ENCODE data around the gene TBXA2R. TPM values are rescaled to one million over a fixed set of nuclear protein-coding genes. Genes with fewer than 3 reads are reported as not detected.

TBXA2R gene
- total and polyA plus RNA-seq, 2 of the 8 experiments (the other 6 are each of a cell fraction or from before 2014, with no cell fraction given): 0.39 to 0.50 TPM

DNA sequence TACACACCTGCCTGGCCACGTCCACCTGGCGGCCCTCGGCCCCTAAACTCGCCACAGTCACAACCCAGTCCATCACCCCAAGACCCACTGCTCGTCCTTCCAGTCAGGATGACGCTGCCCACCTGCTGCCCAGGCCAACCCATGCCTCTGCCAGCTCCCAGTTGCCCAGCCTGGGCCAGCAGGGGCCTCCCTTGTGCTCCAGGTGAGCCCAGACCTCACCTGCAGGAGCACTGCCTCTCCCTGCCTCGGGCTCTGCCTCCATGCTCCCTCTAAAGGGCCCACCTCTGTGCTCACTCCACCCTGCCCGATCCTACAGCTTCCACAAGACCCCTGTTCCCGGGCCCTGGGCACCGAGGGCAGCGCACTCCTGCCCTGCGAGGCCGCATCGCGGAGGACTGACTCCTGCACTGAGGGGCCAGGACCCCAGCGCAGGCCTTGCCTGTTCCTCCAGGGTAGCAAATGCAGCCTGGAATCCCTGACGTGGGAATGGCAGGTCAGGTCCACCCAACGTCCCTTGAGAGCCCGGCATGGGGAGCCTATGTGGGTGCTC lies 27.9 kb upstream of the TBXA2R start:
- Histone ChIP-seq H3K79me2 (ENCODE audit: control insufficient read depth in 1 of 2, insufficient read depth in 2 of 2, low read length in 2 of 2) (no peaks in the 10 kb centered on the region), H3K4me1 (replicated peaks in 1 of 4; ENCODE audit: control insufficient read depth in 3 of 4, insufficient read depth in 4 of 4, low read length in 3 of 4) (no peaks in the 10 kb centered on the region), H4K20me1 (replicated peaks in 1 of 2; ENCODE audit: control insufficient read depth in 1 of 2, insufficient read depth in 2 of 2, low read length in 2 of 2) (no peaks in the 10 kb centered on the region), H3K9me3 (ENCODE audit: insufficient read depth in 2 of 2, low read depth in 1 of 2, low read length in 1 of 2) (no peaks in the 10 kb centered on the region), H3K4me3 (ENCODE audit: extremely low read depth in 1 of 4, insufficient read depth in 2 of 4, low read depth in 3 of 4, low read length in 4 of 4) (no peak overlapping the region), H4K8ac (ENCODE audit: extremely low read depth, insufficient read depth, low read length) (no peak overlapping the region; the same call in 1 of the 2 replicates), H2BK20ac (ENCODE audit: low read length) (no peak overlapping the region), H2BK5ac (ENCODE audit: low read depth, low read length) (no peak overlapping the region), H2BK12ac (ENCODE audit: low read depth, low read length) (no peak overlapping the region), H3K9ac (replicated peaks in 1 of 4; ENCODE audit: extremely low read depth in 1 of 4, low read depth in 3 of 4, low read length in 3 of 4) (no peak overlapping the region), H3K4me2 (ENCODE audit: insufficient read depth in 1 of 2, low read depth in 2 of 2, low read length in 2 of 2) (no peak overlapping the region), H2AFZ (ENCODE audit: low read length) (no peak overlapping the region), H2AK5ac (ENCODE audit: low read depth, low read length) (no peak overlapping the region), H3K79me1 (ENCODE audit: low read depth, low read length) (no peaks in the 10 kb centered on the region), H3K27me3 (replicated peaks in 1 of 4; ENCODE audit: control insufficient read depth in 3 of 4, extremely low read depth in 1 of 4, insufficient read depth in 3 of 4, low read length in 3 of 4) (no peaks in the 10 kb centered on the region), H3K56ac (replicated peaks; ENCODE audit: insufficient read length, low read depth, low read length) (no peak overlapping the region), H3K36me3 (ENCODE audit: control insufficient read depth in 2 of 4, insufficient read depth in 4 of 4, low read length in 3 of 4) (peaks cover 0 to 31% (median 1%) of the 10 kb centered on the region in 4 experiments; a peak in 2 of 8 replicates), H3K23me2 (ENCODE audit: low read depth, low read length) (no peaks in the 10 kb centered on the region), H2BK15ac (ENCODE audit: low read length) (no peak overlapping the region), H3K18ac (ENCODE audit: extremely low read depth, low read length) (no peak overlapping the region), H4K5ac (ENCODE audit: insufficient read length, low read depth, low read length) (no peak overlapping the region), H3K23ac (ENCODE audit: insufficient read length) (no peak overlapping the region), H2BK120ac (replicated peaks; ENCODE audit: low read depth, low read length) (no peak overlapping the region), H4K91ac (replicated peaks; ENCODE audit: insufficient read length, low read length) (no peak overlapping the region), H3K27ac (ENCODE audit: low read depth, low read length) (no peak overlapping the region), H3K4ac (replicated peaks; ENCODE audit: insufficient read length, low read depth, low read length) (no peak overlapping the region), H3K14ac (ENCODE audit: insufficient read length) (no peak overlapping the region)
- no peak for TF ChIP-seq GTF2F1 (IDR thresholded peaks at IDR 0.05; ENCODE audit: borderline replicate concordance, low read depth, low read length)
- TF ChIP-seq EP300 (IDR thresholded peaks at IDR 0.05; ENCODE audit: borderline replicate concordance in 1 of 2, low read depth in 2 of 2, low read length in 2 of 2): no peak
- TF ChIP-seq EZH2 (IDR thresholded peaks at IDR 0.05; ENCODE audit: low read depth, low read length, severe bottlenecking): no peak
- TF ChIP-seq, protein P1, sequence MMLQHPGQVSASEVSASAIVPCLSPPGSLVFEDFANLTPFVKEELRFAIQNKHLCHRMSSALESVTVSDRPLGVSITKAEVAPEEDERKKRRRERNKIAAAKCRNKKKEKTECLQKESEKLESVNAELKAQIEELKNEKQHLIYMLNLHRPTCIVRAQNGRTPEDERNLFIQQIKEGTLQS (IDR thresholded peaks at IDR 0.05; ENCODE audit: insufficient read depth, low read depth, low read length): no peak
- TF ChIP-seq SIN3A (conservative IDR thresholded peaks at IDR 0.05 in 1 of 2, IDR thresholded peaks at IDR 0.05 in 1 of 2; ENCODE audit: low read depth in 1 of 2, low read length in 2 of 2): no peak
- TF ChIP-seq POU5F1 (IDR thresholded peaks at IDR 0.05; ENCODE audit: low read depth, low read length): no peak
- no peak for TF ChIP-seq CEBPB (IDR thresholded peaks at IDR 0.05; ENCODE audit: low read depth, low read length)
- TF ChIP-seq TAF7 (optimal IDR thresholded peaks at IDR 0.05; ENCODE audit: borderline replicate concordance, low read depth, low read length): no peak
- no peak for TF ChIP-seq CBX8 (IDR thresholded peaks at IDR 0.05; ENCODE audit: borderline replicate concordance, low read depth, low read length)
- ChIA-PET POLR2A (ENCODE audit: partially characterized antibody) (no interaction called here), CTCF (ENCODE audit: partially characterized antibody) (interaction anchor here (1.6 to 2.8 kb wide), 2 partner anchors 19 to 49 kb away, joined by 3 to 13 read pairs; no protein-coding TSS in a partner anchor)
- DNase-seq (ENCODE audit: low read depth in 1 of 2, low spot score in 2 of 2): no peak
- 90% methylated on average over 19 of the region's 19 CpGs; no CpG with 5 or more reads in 1 of the 2 experiments for WGBS, 2 experiments (ENCODE audit: extremely low coverage in 1 of 2, insufficient coverage in 1 of 2, insufficient read length in 1 of 2, insufficient replicate concordance in 2 of 2, low coverage in 1 of 2, low lambda C conversion rate in 2 of 2, missing lambda C conversion rate in 1 of 2)
- FAIRE-seq: no peak
